Measurements from ENCODE around the gene GPR141. TPM values are rescaled to one million over a fixed set of nuclear protein-coding genes. Genes with fewer than 3 reads are reported as not detected.

GPR141 gene
- total RNA-seq (3.3 TPM), polyA plus RNA-seq (ENCODE audit: insufficient read depth, low read depth, low replicate concordance) (not detected)
- long read RNA-seq, donor 1 = 0 reads
- long read RNA-seq, donor 2 = 0 reads
- long read RNA-seq, donor 3 = 0 reads
- long read RNA-seq, donor 4 = 0 reads
- long read RNA-seq, donor 5 = 0 reads
- long read RNA-seq, donor 6 = 0 reads
- long read RNA-seq, donor 7, partial matches to known transcripts = 0 of 1 reads
- long read RNA-seq, donor 7, other reads (novel, unspliced or antisense) = 1 of 1 reads
- long read RNA-seq, donor 8 = 0 reads
- long read RNA-seq, donor 9 = 0 reads
- long read RNA-seq, donor 10 = 0 reads

- Histone ChIP-seq H3K4me1 (ENCODE audit: control insufficient read depth in 2 of 3, insufficient read depth in 2 of 3, low read depth in 1 of 3, low read length in 3 of 3) (no peaks in the 10 kb centered on the region), H3K9ac (ENCODE audit: low read length in 3 of 3) (no peak within 1 kb of the TSS), H3K4me3 (ENCODE audit: low read length in 3 of 3) (no peak within 1 kb of the TSS), H3K27ac (ENCODE audit: low read depth in 2 of 2, low read length in 2 of 2) (no peak within 1 kb of the TSS), H3K36me3 (ENCODE audit: control insufficient read depth in 2 of 3, insufficient read depth in 3 of 3, low read length in 3 of 3) (no peaks in the 10 kb centered on the region), H3K27me3 (ENCODE audit: control insufficient read depth, insufficient read depth, low read length) (no peaks in the 10 kb centered on the region), H3K9me3 (ENCODE audit: control insufficient read depth in 2 of 3, insufficient read depth in 1 of 3, low read length in 3 of 3) (no peaks in the 10 kb centered on the region)
- TF ChIP-seq CTCF (IDR thresholded peaks at IDR 0.05; ENCODE audit: borderline replicate concordance, extremely low read depth, insufficient read depth) = no peak
- no peak for FAIRE-seq
- intact Hi-C loops (cut with DNase I) = no loop called here
- DNase-seq = peak in 3 of 5 donors; percentile 41 to 71 (median 62)
Observed at GRCh38 chr7:37683246-37684120, at the start of gene GPR141. GPR141 (plus strand) TSS chr7:37683766; CDS start chr7:37740394, 56,628 bp downstream.

GRCh38 chr7:37635346-37635745, 48.2 kb upstream of the GPR141 start:
- Histone ChIP-seq H3K4me1 (ENCODE audit: control insufficient read depth in 2 of 3, insufficient read depth in 2 of 3, low read depth in 1 of 3, low read length in 3 of 3) (no peaks in the 10 kb centered on the region), H3K9ac (ENCODE audit: low read length in 3 of 3) (no peak overlapping the region), H3K27me3 (ENCODE audit: control insufficient read depth, insufficient read depth, low read length) (no peaks in the 10 kb centered on the region), H3K27ac (ENCODE audit: low read depth in 2 of 2, low read length in 2 of 2) (no peak overlapping the region), H3K4me3 (ENCODE audit: low read length in 3 of 3) (no peak overlapping the region), H3K36me3 (ENCODE audit: control insufficient read depth in 2 of 3, insufficient read depth in 3 of 3, low read length in 3 of 3) (no peaks in the 10 kb centered on the region), H3K9me3 (ENCODE audit: control insufficient read depth in 2 of 3, insufficient read depth in 1 of 3, low read length in 3 of 3) (peaks cover 0 to 16% (median 0%) of the 10 kb centered on the region in 3 donors)
- DNase-seq = no peak
- no peak for TF ChIP-seq CTCF (IDR thresholded peaks at IDR 0.05; ENCODE audit: borderline replicate concordance, extremely low read depth, insufficient read depth)
- intact Hi-C loops (cut with DNase I) = no loop called here
- no peak for FAIRE-seq

- H3K9ac ChIP-seq (ENCODE audit: low read length in 3 of 3) = no peak overlapping the region
- intact Hi-C loops (cut with DNase I) = no loop called here
- no peak overlapping the region for H3K4me3 ChIP-seq (ENCODE audit: low read length in 3 of 3)
- TF ChIP-seq CTCF (IDR thresholded peaks at IDR 0.05; ENCODE audit: borderline replicate concordance, extremely low read depth, insufficient read depth) = no peak
- DNase-seq (peak in 2 of 5 donors; percentile 12 to 16), FAIRE-seq (no peak)
- H3K36me3 ChIP-seq (ENCODE audit: control insufficient read depth in 2 of 3, insufficient read depth in 3 of 3, low read length in 3 of 3) = no peaks in the 10 kb centered on the region
- H3K4me1 ChIP-seq (ENCODE audit: control insufficient read depth in 2 of 3, insufficient read depth in 2 of 3, low read depth in 1 of 3, low read length in 3 of 3) = no peaks in the 10 kb centered on the region
- no peaks in the 10 kb centered on the region for H3K27me3 ChIP-seq (ENCODE audit: control insufficient read depth, insufficient read depth, low read length)
- H3K27ac ChIP-seq (ENCODE audit: low read depth in 2 of 2, low read length in 2 of 2) = no peak overlapping the region
- peaks cover 0 to 5% (median 0%) of the 10 kb centered on the region in 3 donors for H3K9me3 ChIP-seq (ENCODE audit: control insufficient read depth in 2 of 3, insufficient read depth in 1 of 3, low read length in 3 of 3)
Observed at GRCh38 chr7:37642028-37642540, 41.5 kb upstream of the GPR141 start.
